K562 (cell line): ENCODE data around the gene ZMIZ1. TPM values are rescaled to one million over a fixed set of nuclear protein-coding genes. Genes with fewer than 3 reads are reported as not detected.

ENCODE experiments used
- ATAC-seq: fragments of 200-7000 bp; cut with Tn5 transposase; 3 replicates; pipeline ENCODE4 v1.9.1; 2020; ENCODE audit warnings: moderate library complexity
- BruUV-seq: library from RNA; stranded (reverse); fragments of 400-500 nt; replicated peaks from 2 replicates; lab custom pipeline; 2021; lab: Mats Ljungman, UMichigan
- CTCF ChIA-PET: fragments of 300-600 bp; formaldehyde crosslinking; extraction: SDS; loops from one replicate; lab custom pipeline; 2021; ENCODE audit warnings: low intra/inter-chr PET ratio; lab: Yijun Ruan, JAX
- POLR2A ChIA-PET: fragments of 300-600, 350-650 bp; sonication (Branson Sonifier 250); formaldehyde crosslinking; extraction: SDS; loops from one replicate; lab custom pipeline; 2021; ENCODE audit warnings: antibody characterized with exemption, inconsistent platforms; lab: Yijun Ruan, JAX
- DNase-seq, 4 experiments: peaks; one replicate each; pipeline versions ENCODE4 v3.0.0 to v3.0.0-alpha.2; 2011 to 2018; ENCODE audit warnings: low spot score in 3 of 4, mixed read lengths in 3 of 4; ENCODE audit errors: extremely low read depth in 1 of 4
- FAIRE-seq: peaks from 2 replicates; lab custom pipeline; 2011; peaks lifted over from hg19 to GRCh38; lab: Jason Lieb, UNC
- H2AFZ ChIP-seq: 2 replicates; pipeline ENCODE4 v1.6.0; 2011; ENCODE audit warnings: low read depth, low read length, control low read depth, inconsistent platforms
- H3K27ac ChIP-seq: fragments of 200-600 bp; 3 replicates; pipeline ENCODE4 v1.8.0; 2011; ENCODE audit warnings: low read depth, mild to moderate bottlenecking, control low read depth, inconsistent platforms, low read length, moderate library complexity, mixed read lengths; ENCODE audit errors: extremely low read depth
- H3K27me3 ChIP-seq, 2 experiments: fragments of 300-600 bp in 1 of 2; 2 replicates in 1 of 2; 3 replicates in 1 of 2; pipeline versions ENCODE4 v1.6.0 to v1.8.0; 2011; ENCODE audit warnings: inconsistent platforms in 2 of 2, low read length in 2 of 2, mild to moderate bottlenecking in 1 of 2, mixed read lengths in 1 of 2, moderate library complexity in 1 of 2; ENCODE audit not compliant: control insufficient read depth in 2 of 2, insufficient read depth in 2 of 2
- H3K36me3 ChIP-seq: fragments of 300-600 bp; 3 replicates; pipeline ENCODE4 v1.8.0; 2011; ENCODE audit warnings: mild to moderate bottlenecking, low read length, inconsistent platforms; ENCODE audit not compliant: control insufficient read depth, insufficient read depth
- H3K4me1 ChIP-seq, 2 experiments: fragments of 200-600 bp in 1 of 2; replicated peaks in 1 of 2; 2 replicates in 1 of 2; 3 replicates in 1 of 2; pipeline versions ENCODE4 v1.5.1 to v1.8.0; 2011; ENCODE audit warnings: inconsistent platforms in 2 of 2, low read length in 2 of 2, mild to moderate bottlenecking in 1 of 2, mixed read lengths in 1 of 2, moderate library complexity in 1 of 2; ENCODE audit not compliant: control insufficient read depth in 2 of 2, insufficient read depth in 2 of 2
- H3K4me2 ChIP-seq: 2 replicates; pipeline ENCODE4 v1.6.1; 2011; ENCODE audit warnings: low read length, control low read depth, inconsistent platforms, mixed read lengths; ENCODE audit not compliant: insufficient read depth
- H3K4me3 ChIP-seq: fragments of 200-600 bp; sonication (generic), shearing (Covaris generic); 2 replicates; pipeline ENCODE4 v1.5.1; 2016; ENCODE audit warnings: control low read depth, inconsistent platforms
- H3K79me2 ChIP-seq: fragments of 200-600 bp; 3 replicates; pipeline ENCODE4 v1.8.0; 2011; ENCODE audit warnings: low read length, inconsistent platforms; ENCODE audit not compliant: control insufficient read depth, insufficient read depth
- H3K9ac ChIP-seq, 2 experiments: 2 replicates each; pipeline versions ENCODE4 v1.6.0 to v1.6.1; 2011; ENCODE audit warnings: low read depth in 2 of 2, low read length in 2 of 2, control low read depth in 1 of 2, inconsistent platforms in 1 of 2, mild to moderate bottlenecking in 1 of 2, mixed read lengths in 1 of 2; ENCODE audit not compliant: insufficient read depth in 1 of 2
- H3K9me1 ChIP-seq: one replicate; pipeline ENCODE4 v1.6.0; 2011; ENCODE audit warnings: inconsistent platforms, mild to moderate bottlenecking, low read length, moderate library complexity; ENCODE audit not compliant: control insufficient read depth, insufficient read depth
- H3K9me3 ChIP-seq: replicated peaks from 2 replicates; pipeline ENCODE4 v1.5.1; 2011; ENCODE audit warnings: low read depth, low read length, inconsistent platforms; ENCODE audit not compliant: control insufficient read depth, insufficient read depth
- H4K20me1 ChIP-seq: replicated peaks from 2 replicates; pipeline ENCODE4 v1.6.1; 2011; ENCODE audit warnings: low read length, inconsistent platforms, mixed read lengths; ENCODE audit not compliant: control insufficient read depth, insufficient read depth
- CSDE1 ChIP-seq, 2 experiments: fragments of 450-650 bp; IDR thresholded peaks; 2 replicates each; pipeline ENCODE4 v1.6.1; 2016; ENCODE audit warnings: mild to moderate bottlenecking in 1 of 2
- FOXJ2 ChIP-seq: fragments of 200-800 bp; sonication (Bioruptor generic); IDR thresholded peaks from 2 replicates; pipeline ENCODE4 v1.6.1; 2016; ENCODE audit warnings: missing genetic modification characterization, missing compliant biosample characterization
- HDAC6 ChIP-seq: IDR thresholded peaks from 2 replicates; pipeline ENCODE4 v1.6.1; 2012; ENCODE audit warnings: low read depth, mild to moderate bottlenecking, control low read depth, inconsistent platforms, low read length, moderate library complexity
- MTA2 ChIP-seq: fragments of 450-650 bp; IDR thresholded peaks from 2 replicates; pipeline ENCODE4 v1.6.1; 2016; ENCODE audit warnings: low read depth
- MTA3 ChIP-seq: fragments of 450-650 bp; formaldehyde crosslinking; IDR thresholded peaks from 2 replicates; pipeline ENCODE4 v1.6.1; 2017; ENCODE audit warnings: mild to moderate bottlenecking, borderline replicate concordance
- NCOA2 ChIP-seq, 2 experiments: fragments of 450-650 bp; IDR thresholded peaks; 2 replicates each; pipeline ENCODE4 v1.6.1; 2018; ENCODE audit warnings: mild to moderate bottlenecking in 2 of 2, moderate library complexity in 1 of 2; ENCODE audit not compliant: partially characterized antibody in 2 of 2
- NEUROD1 ChIP-seq: fragments of 150-350 bp; IDR thresholded peaks from 2 replicates; pipeline ENCODE4 v1.6.1; 2014; ENCODE audit warnings: borderline replicate concordance, low read length, low read depth; ENCODE audit not compliant: partially characterized antibody
- SUPT5H ChIP-seq: fragments of 450-650 bp; IDR thresholded peaks from 2 replicates; pipeline ENCODE4 v1.6.1; 2016
- WGBS: fragments of 100-300 bp; shearing (Covaris generic); methylation state at CpG from one replicate; pipeline ENCODE4 v1.1.6; 2016; ENCODE audit warnings: low coverage, mixed read lengths; ENCODE audit not compliant: insufficient coverage; ENCODE audit errors: missing lambda C conversion rate; 5-methylcytosine and 5-hydroxymethylcytosine counted together
- in situ Hi-C: fragments of 300-500 bp; cut with MboI; formaldehyde crosslinking; loops from 4 replicates; pipeline ENCODE4 v1.15.0; 2018; ENCODE audit warnings: inconsistent platforms, mixed read lengths
- intact Hi-C: fragments of 100-400 bp; cut with micrococcal nuclease; formaldehyde crosslinking; loops from 2 replicates; pipeline ENCODE4 v1.14.2; 2022
- polyA plus RNA-seq, 8 experiments: library from polyadenylated mRNA; depleted of rRNA in 4 of 8; stranded (reverse) in 5 of 8; unstranded in 3 of 8; fragments of >200 nt; fragmentation: Nextera tagmentation in 2 of 8; fragmentation: Illumina TruSeq in 1 of 8; extraction: Ambion mirVana in 2 of 8; extraction: Trizol in 1 of 8; gene quantifications; 2 replicates each; pipeline versions ENCODE4 v1.2.1 to v1.2.3, GENCODE V29; 2011 to 2014; ENCODE audit warnings: inconsistent platforms in 1 of 8, missing spikeins in 1 of 8
- total RNA-seq, 7 experiments: library from RNA; depleted of rRNA in 6 of 7; stranded (reverse); fragments of >200 nt in 6 of 7; fragmentation: Illumina TruSeq in 2 of 7; extraction: Trizol in 2 of 7; gene quantifications; 2 replicates each; pipeline versions ENCODE4 v1.2.1 to v1.2.3, GENCODE V29; 2011 to 2021; ENCODE audit warnings: low replicate concordance in 1 of 7
- TF ChIP-seq, protein P1 (sequence below): fragments of 250-450 bp; sonication (Bioruptor Pico); IDR thresholded peaks from 2 replicates; pipeline ENCODE4 v1.9.0; 2021; ENCODE audit warnings: mild to moderate bottlenecking, inconsistent platforms
- TF ChIP-seq, protein P2 (sequence below): sonication (generic); formaldehyde crosslinking; IDR thresholded peaks from 2 replicates; pipeline ENCODE4 v1.8.0; 2023; ENCODE audit warnings: mild to moderate bottlenecking, missing genetic modification reagents

Gene ZMIZ1
- total and polyA plus RNA-seq, 9 of the 15 experiments (the other 6 are each of a cell fraction or from before 2014, with no cell fraction given) = 1.0 to 37.3 (median 4.3) TPM

DNA sequence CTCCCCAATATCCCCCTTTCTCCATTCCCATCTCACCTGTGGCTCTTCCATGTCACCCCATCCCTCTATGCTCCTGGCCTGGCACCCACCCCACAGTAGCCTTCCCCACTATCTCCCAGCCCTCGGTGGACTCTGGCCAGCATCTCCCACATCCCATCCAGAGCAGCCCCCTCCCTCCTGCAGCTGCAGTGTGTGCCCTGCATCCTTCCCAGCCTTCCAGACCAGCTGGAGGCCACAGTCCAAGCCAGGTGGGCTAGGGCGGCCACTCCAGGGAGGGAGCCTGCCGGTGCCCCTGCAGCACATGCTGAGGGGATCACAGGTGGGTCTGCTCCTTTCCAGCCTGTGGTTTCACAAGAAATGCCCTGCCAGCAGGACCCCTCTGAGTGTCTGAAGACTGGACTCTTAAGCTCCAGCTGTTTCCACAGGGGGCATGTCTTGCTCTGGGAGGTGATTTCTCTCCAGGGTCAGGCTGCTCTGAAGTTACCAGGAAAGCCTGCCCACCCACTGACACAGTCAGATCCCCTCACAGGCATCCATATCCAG lies 187.6 kb downstream of the ZMIZ1 start:
- H3K9ac ChIP-seq = no peak overlapping the region
- TF ChIP-seq FOXJ2 (no peak), MTA2 (no peak), HDAC6 (no peak), CSDE1 (IDR thresholded peaks at IDR 0.05) (no peak), MTA3 (no peak), NEUROD1 (no peak), SUPT5H (no peak), NCOA2 (IDR thresholded peaks at IDR 0.05; ENCODE audit: partially characterized antibody in 2 of 2) (no peak)
- TF ChIP-seq, protein P1, sequence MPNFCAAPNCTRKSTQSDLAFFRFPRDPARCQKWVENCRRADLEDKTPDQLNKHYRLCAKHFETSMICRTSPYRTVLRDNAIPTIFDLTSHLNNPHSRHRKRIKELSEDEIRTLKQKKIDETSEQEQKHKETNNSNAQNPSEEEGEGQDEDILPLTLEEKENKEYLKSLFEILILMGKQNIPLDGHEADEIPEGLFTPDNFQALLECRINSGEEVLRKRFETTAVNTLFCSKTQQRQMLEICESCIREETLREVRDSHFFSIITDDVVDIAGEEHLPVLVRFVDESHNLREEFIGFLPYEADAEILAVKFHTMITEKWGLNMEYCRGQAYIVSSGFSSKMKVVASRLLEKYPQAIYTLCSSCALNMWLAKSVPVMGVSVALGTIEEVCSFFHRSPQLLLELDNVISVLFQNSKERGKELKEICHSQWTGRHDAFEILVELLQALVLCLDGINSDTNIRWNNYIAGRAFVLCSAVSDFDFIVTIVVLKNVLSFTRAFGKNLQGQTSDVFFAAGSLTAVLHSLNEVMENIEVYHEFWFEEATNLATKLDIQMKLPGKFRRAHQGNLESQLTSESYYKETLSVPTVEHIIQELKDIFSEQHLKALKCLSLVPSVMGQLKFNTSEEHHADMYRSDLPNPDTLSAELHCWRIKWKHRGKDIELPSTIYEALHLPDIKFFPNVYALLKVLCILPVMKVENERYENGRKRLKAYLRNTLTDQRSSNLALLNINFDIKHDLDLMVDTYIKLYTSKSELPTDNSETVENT (CRISPR knock-in tag) = no peak
- TF ChIP-seq, protein P2, sequence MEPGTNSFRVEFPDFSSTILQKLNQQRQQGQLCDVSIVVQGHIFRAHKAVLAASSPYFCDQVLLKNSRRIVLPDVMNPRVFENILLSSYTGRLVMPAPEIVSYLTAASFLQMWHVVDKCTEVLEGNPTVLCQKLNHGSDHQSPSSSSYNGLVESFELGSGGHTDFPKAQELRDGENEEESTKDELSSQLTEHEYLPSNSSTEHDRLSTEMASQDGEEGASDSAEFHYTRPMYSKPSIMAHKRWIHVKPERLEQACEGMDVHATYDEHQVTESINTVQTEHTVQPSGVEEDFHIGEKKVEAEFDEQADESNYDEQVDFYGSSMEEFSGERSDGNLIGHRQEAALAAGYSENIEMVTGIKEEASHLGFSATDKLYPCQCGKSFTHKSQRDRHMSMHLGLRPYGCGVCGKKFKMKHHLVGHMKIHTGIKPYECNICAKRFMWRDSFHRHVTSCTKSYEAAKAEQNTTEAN = no peak
- H4K20me1 ChIP-seq = peaks cover 28% of the 10 kb centered on the region; the same call in 1 of the 2 replicates
- H3K9me1 ChIP-seq = no peaks in the 10 kb centered on the region
- no peaks in the 10 kb centered on the region for H3K9me3 ChIP-seq
- H3K79me2 ChIP-seq = no peaks in the 10 kb centered on the region
- CTCF ChIA-PET = no interaction called here
- intact Hi-C loops = no loop called here
- no peak overlapping the region for H2AFZ ChIP-seq
- no TSS peak for BruUV-seq
- H3K4me1 ChIP-seq = peaks cover 0 to 11% of the 10 kb centered on the region in 2 experiments; a peak in 1 of 5 replicates
- 64% methylated on average over 3 of the region's 3 CpGs for WGBS
- no peak overlapping the region for H3K4me3 ChIP-seq
- in situ Hi-C loops = no loop called here
- POLR2A ChIA-PET = interaction anchor here (1.4 kb wide), 1 partner anchor 52 kb away, joined by 3 read pairs; no protein-coding TSS in a partner anchor
- H3K27ac ChIP-seq = no peak overlapping the region
- DNase-seq (no peak), FAIRE-seq (no peak), ATAC-seq (no peak)
- no peaks in the 10 kb centered on the region for H3K36me3 ChIP-seq
- no peak overlapping the region for H3K4me2 ChIP-seq
- no peaks in the 10 kb centered on the region for H3K27me3 ChIP-seq
